Urinary bladder (tissue), 4 donors: ENCODE data around the gene SPACDR. TPM values are rescaled to one million over a fixed set of nuclear protein-coding genes. Genes with fewer than 3 reads are reported as not detected.

Experiments
- DNase-seq: peaks from one replicate; pipeline ENCODE4 v3.0.0-alpha.2; 2015; ENCODE audit errors: extremely low spot score
- H3K27ac ChIP-seq: one replicate; pipeline ENCODE4 v1.5.1; 2013; ENCODE audit warnings: low read depth, mild to moderate bottlenecking, moderate library complexity
- H3K36me3 ChIP-seq: one replicate; pipeline ENCODE4 v1.6.1; 2013; ENCODE audit warnings: mild to moderate bottlenecking, moderate library complexity; ENCODE audit not compliant: insufficient read depth
- H3K4me1 ChIP-seq: one replicate; pipeline ENCODE4 v1.6.1; 2013; ENCODE audit warnings: mild to moderate bottlenecking, moderate library complexity; ENCODE audit not compliant: insufficient read depth
- H3K4me3 ChIP-seq: one replicate; pipeline ENCODE4 v1.5.1; 2013; ENCODE audit warnings: low read depth, low read length
- WGBS: extraction: QIAGEN DNeasy Blood & Tissue Kit; methylation state at CpG from one replicate; pipeline ENCODE4 v1.1.7; 2013; 5-methylcytosine and 5-hydroxymethylcytosine counted together
- polyA plus RNA-seq: library from polyadenylated mRNA; stranded (reverse); fragments of 200-250 nt; gene quantifications from one replicate; pipeline ENCODE4 v1.2.3, GENCODE V29; 2013
- total RNA-seq: library from RNA; depleted of rRNA; stranded (reverse); fragments of >200 nt; gene quantifications from one replicate; pipeline ENCODE4 v1.2.3, GENCODE V29; 2014
- donor health status: healthy with polysubstance abuse.
- donor health status: healthy.

SPACDR gene
- total and polyA plus RNA-seq, 2 donors: 0.62 TPM; not detected in 1

- H3K4me1 ChIP-seq: no peaks in the 10 kb centered on the region
- H3K4me3 ChIP-seq: no peak overlapping the region
- H3K36me3 ChIP-seq: no peaks in the 10 kb centered on the region
- 91% methylated on average over 25 of the region's 25 CpGs for WGBS
- DNase-seq: no peak
- H3K27ac ChIP-seq: no peak overlapping the region
Observed at GRCh38 chr7:100490483-100491191, 26.6 kb upstream of the SPACDR start.

DNA sequence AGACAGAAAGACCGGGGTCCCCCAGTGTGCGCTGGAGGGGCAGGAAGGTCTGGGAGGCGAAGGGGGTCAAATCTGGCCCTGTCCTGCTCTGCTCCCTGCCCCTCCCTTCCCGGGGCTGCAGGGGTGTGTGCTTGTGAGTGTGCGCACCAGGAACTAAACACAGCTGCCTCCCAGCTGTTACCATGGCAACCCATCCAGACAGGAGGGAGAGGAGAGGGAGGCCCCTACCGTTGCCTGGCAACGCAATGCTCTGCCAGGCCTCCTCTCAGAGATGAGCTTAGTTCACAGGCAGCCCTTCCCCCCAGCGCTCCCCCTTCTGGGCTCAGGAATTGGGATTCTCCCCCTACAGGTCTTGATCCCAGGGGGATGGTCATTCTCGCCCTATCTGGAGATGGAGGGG, 25.8 kb upstream of the SPACDR start:
- 29% methylated on average over 9 of the region's 9 CpGs for WGBS

DNA sequence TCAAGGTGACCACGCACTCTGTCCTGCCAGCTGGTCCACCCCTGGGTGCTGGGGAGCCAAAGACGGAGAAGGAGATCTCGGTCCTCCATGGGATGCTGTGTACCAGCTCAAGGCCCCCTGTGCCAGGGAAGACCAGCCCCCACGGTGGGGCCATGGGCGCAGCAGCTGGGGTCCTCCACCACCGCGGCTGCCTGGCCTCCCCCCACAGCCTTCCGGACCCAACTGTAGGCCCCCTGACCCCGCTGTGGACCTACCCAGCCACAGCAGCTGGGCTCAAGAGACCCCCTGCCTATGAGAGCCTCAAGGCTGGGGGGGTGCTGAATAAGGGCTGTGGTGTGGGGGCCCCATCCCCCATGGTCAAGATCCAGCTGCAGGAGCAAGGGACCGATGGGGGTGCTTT, 25.1 kb upstream of the SPACDR start:
- 84% methylated on average over 10 of the region's 10 CpGs for WGBS
- Histone ChIP-seq H3K36me3 (no peaks in the 10 kb centered on the region), H3K4me3 (no peak overlapping the region), H3K4me1 (no peaks in the 10 kb centered on the region), H3K27ac (no peak overlapping the region)
- no peak for DNase-seq

More for the DNA sequence above, 25.8 kb upstream of the SPACDR start:
- no peak overlapping the region for H3K27ac ChIP-seq
- peak; percentile 92 for DNase-seq
- H3K4me3 ChIP-seq: no peak overlapping the region
- H3K36me3 ChIP-seq: no peaks in the 10 kb centered on the region
- no peaks in the 10 kb centered on the region for H3K4me1 ChIP-seq

DNA sequence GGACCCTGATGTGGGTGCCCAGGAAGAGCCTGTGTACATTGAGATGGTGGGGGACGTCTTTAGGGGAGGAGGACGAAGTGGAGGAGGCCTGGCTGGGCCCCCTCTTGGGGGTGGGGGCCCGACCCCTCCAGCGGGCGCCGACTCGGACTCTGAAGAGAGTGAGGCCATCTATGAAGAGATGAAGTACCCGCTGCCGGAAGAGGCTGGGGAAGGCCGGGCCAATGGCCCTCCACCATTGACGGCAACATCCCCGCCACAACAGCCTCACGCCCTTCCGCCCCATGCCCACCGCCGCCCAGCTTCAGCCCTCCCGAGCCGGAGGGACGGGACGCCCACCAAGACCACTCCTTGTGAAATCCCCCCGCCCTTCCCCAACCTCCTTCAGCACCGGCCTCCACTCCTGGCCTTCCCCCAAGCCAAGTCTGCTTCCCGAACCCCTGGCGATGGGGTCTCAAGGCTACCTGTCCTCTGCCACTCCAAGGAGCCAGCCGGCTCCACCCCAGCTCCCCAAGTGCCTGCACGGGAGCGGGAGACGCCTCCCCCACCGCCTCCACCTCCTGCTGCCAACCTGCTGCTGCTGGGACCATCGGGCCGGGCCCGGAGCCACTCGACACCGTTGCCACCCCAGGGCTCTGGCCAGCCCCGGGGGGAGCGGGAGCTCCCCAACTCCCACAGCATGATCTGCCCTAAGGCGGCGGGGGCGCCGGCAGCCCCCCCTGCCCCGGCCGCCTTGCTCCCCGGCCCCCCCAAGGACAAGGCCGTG, 24.5 kb upstream of the SPACDR start:
- no peaks in the 10 kb centered on the region for H3K4me1 ChIP-seq
- DNase-seq: no peak
- no peak overlapping the region for H3K4me3 ChIP-seq
- no peaks in the 10 kb centered on the region for H3K36me3 ChIP-seq
- H3K27ac ChIP-seq: no peak overlapping the region
- WGBS: 94% methylated on average over 44 of the region's 44 CpGs

- Histone ChIP-seq H3K27ac (no peak overlapping the region), H3K4me1 (no peaks in the 10 kb centered on the region), H3K36me3 (no peaks in the 10 kb centered on the region), H3K4me3 (no peak overlapping the region)
- 86% methylated on average over 30 of the region's 30 CpGs for WGBS
- DNase-seq: no peak
Observed at GRCh38 chr7:100486753-100487446, 22.8 kb upstream of the SPACDR start.

DNA sequence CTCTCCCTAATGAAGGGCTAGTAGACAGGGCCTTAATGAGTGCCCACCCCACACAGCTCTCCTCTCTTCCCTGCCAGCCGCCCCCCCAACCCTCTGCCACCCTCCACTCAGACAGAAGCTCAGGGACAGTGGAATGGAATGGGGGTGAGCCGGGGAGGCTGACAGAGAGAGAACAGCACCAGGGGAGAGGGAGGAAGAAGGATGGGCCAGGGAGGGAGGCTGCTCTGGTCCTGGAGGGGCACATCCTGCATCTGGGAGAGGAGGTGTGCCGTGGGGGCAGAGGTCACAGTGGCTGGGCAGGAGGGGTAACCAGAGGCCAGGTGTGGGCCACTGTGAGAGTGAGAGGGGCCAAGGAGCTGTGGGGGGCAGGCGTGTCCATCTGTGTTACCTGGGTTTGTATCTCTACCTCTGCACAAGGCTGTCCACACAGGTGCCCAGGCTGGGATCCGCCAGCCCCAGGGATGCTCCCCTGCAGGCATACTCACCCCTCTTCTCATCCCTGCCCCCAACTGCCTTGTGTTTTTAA, 22.1 kb upstream of the SPACDR start:
- 89% methylated on average over 5 of the region's 5 CpGs for WGBS
- no peaks in the 10 kb centered on the region for H3K4me1 ChIP-seq
- H3K4me3 ChIP-seq: no peak overlapping the region
- no peak overlapping the region for H3K27ac ChIP-seq
- no peaks in the 10 kb centered on the region for H3K36me3 ChIP-seq
- DNase-seq: no peak

DNA sequence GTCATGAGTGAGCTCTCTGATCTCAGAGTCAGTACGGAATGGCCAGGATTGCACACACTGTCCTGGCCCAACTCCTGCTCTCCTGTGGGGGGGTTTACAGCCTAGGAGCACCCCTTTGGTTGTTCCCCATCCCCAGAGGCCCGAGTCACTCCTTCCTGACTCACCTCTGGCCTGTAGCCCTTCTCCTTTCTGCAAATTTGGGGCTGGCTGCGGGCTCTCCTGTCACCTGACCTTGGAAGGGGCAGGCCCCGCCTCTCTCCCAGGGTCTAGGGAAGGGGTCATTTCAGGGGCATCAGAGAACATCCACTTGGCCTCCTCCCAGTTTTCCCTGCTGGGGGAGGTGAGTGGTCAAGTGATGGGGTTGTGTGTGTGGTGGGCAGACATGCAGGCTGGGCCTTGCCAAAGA, 21.4 kb upstream of the SPACDR start:
- DNase-seq: no peak
- H3K4me3 ChIP-seq: no peak overlapping the region
- WGBS: 87% methylated on average over 4 of the region's 4 CpGs
- H3K4me1 ChIP-seq: no peaks in the 10 kb centered on the region
- H3K36me3 ChIP-seq: no peaks in the 10 kb centered on the region
- no peak overlapping the region for H3K27ac ChIP-seq

DNA sequence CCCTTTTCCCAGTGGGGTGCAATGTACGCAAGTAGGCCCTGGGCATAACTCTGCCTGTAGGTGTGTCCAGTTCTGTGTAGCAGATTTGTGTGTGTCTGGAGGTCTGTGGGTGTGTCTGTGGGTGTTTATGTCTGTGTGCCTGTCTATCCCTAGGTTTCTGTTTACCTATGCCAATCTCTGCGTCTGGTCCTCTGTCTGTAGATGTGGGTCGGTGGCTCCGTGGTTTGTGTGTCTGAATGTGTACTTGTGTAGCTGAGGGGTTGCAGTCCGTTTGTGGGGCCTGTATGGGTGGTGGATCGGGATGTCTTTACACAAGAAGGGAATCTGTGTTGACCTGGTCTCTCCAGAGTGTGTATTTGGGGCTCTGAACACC, 20.6 kb upstream of the SPACDR start:
- H3K4me1 ChIP-seq: no peaks in the 10 kb centered on the region
- 83% methylated on average over 6 of the region's 6 CpGs for WGBS
- H3K27ac ChIP-seq: no peak overlapping the region
- H3K4me3 ChIP-seq: no peak overlapping the region
- no peaks in the 10 kb centered on the region for H3K36me3 ChIP-seq
- DNase-seq: no peak

GRCh38 chr7:100483722-100484672, 19.9 kb upstream of the SPACDR start, which contains the start of gene NYAP1:
TSS of gene NYAP1 (plus strand) at chr7:100483927. CDS start at chr7:100485312, 1,385 bp downstream.
- Histone ChIP-seq H3K4me3 (peak within 1 kb of the TSS; percentile 61), H3K4me1 (no peaks in the 10 kb centered on the region), H3K36me3 (no peaks in the 10 kb centered on the region), H3K27ac (no peak within 1 kb of the TSS)
- WGBS: 24% methylated on average over 36 of the region's 45 CpGs
- DNase-seq: no peak

DNA sequence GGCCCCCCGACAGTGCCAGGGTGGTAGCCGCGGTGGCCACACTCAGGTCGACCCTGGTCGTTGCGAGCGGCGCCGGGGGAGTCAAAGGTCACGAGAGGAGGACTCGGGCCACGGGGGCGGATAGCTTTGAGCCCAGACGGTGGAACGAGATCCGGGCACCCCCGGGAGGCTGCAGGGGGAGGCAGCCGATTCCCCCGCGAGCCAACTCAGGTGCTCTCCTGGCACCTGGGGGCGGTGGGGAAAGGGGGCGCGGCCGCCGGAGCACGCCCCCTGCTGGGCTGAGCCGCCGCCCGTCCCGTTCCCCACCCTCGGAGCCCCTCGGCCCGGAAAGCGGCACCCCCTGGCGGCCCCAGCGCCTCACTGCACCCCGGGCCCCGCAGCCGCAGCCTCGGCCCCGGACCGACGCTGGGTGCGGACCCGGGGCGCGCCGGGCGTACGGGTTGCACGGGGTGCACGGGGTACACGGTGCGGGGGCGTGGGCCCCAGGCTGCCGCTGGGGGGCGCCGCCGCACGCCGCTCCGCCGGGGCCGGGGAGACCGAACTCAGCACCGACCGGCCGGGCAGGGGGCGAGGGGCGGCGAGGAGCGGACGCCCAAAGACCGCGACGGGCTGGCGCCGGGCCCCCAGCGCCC, 19.1 kb upstream of the SPACDR start:
- Histone ChIP-seq H3K4me1 (no peaks in the 10 kb centered on the region), H3K36me3 (no peaks in the 10 kb centered on the region), H3K27ac (no peak overlapping the region), H3K4me3 (peak overlapping the region; percentile 61)
- no peak for DNase-seq
- under 1% methylated on average over 79 of the region's 79 CpGs for WGBS

DNA sequence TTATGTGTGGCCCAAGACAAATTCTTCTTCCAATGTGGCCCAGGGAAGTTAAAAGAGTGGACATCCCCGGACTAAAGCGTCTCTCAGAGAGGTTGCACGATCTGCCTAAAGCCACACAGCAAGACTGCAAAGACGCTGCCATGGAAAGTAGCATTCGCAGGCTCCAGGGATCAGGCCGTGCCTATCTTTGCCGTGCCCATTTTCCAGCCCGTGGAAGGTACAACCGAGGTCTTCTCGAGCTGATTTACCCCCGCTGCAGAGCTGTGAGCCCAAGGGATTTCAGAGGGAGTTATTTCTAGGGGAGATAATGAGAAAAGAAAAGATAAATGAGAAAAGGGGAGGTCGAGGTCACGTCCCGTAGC, 18.6 kb upstream of the SPACDR start:
- Histone ChIP-seq H3K36me3 (no peaks in the 10 kb centered on the region), H3K4me1 (peaks cover 1% of the 10 kb centered on the region), H3K4me3 (peak overlapping the region; percentile 61), H3K27ac (no peak overlapping the region)
- WGBS: 49% methylated on average over 14 of the region's 14 CpGs
- no peak for DNase-seq

- 93% methylated on average over 1 of the region's 1 CpG for WGBS
Observed at GRCh38 chr7:100481466-100481865, 17.4 kb upstream of the SPACDR start.

More at GRCh38 chr7:100481466-100481865, 17.4 kb upstream of the SPACDR start:
- H3K4me3 ChIP-seq: no peak overlapping the region
- peaks cover 2% of the 10 kb centered on the region for H3K4me1 ChIP-seq
- no peaks in the 10 kb centered on the region for H3K36me3 ChIP-seq
- no peak overlapping the region for H3K27ac ChIP-seq
- DNase-seq: no peak
